Type B pancreatic cell (in vitro differentiated cells): ENCODE data around the gene FBL. TPM values are rescaled to one million over a fixed set of nuclear protein-coding genes. Genes with fewer than 3 reads are reported as not detected.
A peak's percentile ranks its signal among the peaks of the same experiment; 100 is the strongest.

Experiments
- DNase-seq: peaks from one replicate; pipeline ENCODE4 v3.0.0; 2021; ENCODE audit warnings: mixed read lengths; ENCODE audit not compliant: unreplicated experiment; ENCODE audit errors: extremely low spot score
- H3K27ac Mint-ChIP-seq: 2 replicates; pipeline ENCODE4 v1.8.0; 2021; ENCODE audit warnings: mild to moderate bottlenecking, mixed read lengths
- H3K27me3 Mint-ChIP-seq: 2 replicates; pipeline ENCODE4 v1.8.0; 2021; ENCODE audit warnings: mixed read lengths
- H3K36me3 Mint-ChIP-seq: 2 replicates; pipeline ENCODE4 v1.8.0; 2021; ENCODE audit warnings: mixed read lengths
- H3K4me1 Mint-ChIP-seq: one replicate; pipeline ENCODE4 v1.8.0; 2021; ENCODE audit warnings: mixed read lengths; ENCODE audit not compliant: unreplicated experiment
- H3K4me3 Mint-ChIP-seq: 2 replicates; pipeline ENCODE4 v1.8.0; 2021; ENCODE audit warnings: mild to moderate bottlenecking, mixed read lengths
- H3K9me3 Mint-ChIP-seq: 2 replicates; pipeline ENCODE4 v1.8.0; 2021; ENCODE audit warnings: mixed read lengths
- total RNA-seq: library from RNA; stranded (reverse); gene quantifications from 2 replicates; pipeline ENCODE4 v1.2.1, GENCODE V29; 2021; ENCODE audit warnings: low replicate concordance
- TF ChIP-seq, protein P1 (sequence below): fragments of 200-600 bp; sonication (generic); conservative IDR thresholded peaks from 2 replicates; pipeline ENCODE4 v1.5.0; 2021; ENCODE audit warnings: antibody characterized with exemption, mild to moderate bottlenecking

Gene FBL
- total RNA-seq, 1 donor from 2014 or later: 356 TPM

DNA sequence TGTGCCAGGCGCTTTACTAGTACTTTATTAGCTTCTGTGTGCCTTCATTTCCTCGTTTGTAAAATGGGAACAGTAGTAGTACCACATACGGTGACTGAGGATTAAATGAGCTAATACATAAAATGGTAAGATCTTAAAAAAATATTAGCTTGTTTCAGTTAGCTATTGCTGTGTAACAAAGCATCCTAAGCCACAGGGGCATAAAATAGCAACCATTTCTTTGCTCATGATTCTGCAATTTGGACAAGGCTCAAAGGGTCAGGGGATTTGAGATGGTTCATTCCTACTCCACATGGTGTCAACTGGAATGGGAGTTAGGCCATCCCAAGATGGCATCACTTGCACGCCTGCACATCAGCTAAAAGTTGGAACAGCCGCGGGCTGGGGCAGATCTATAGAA is 25.5 kb downstream of the FBL start:
- Mint-ChIP-seq H3K27me3 (no peaks in the 10 kb centered on the region), H3K4me1 (no peaks in the 10 kb centered on the region), H3K27ac (no peak overlapping the region), H3K4me3 (no peak overlapping the region), H3K36me3 (no peaks in the 10 kb centered on the region), H3K9me3 (no peaks in the 10 kb centered on the region)
- TF ChIP-seq, protein P1, sequence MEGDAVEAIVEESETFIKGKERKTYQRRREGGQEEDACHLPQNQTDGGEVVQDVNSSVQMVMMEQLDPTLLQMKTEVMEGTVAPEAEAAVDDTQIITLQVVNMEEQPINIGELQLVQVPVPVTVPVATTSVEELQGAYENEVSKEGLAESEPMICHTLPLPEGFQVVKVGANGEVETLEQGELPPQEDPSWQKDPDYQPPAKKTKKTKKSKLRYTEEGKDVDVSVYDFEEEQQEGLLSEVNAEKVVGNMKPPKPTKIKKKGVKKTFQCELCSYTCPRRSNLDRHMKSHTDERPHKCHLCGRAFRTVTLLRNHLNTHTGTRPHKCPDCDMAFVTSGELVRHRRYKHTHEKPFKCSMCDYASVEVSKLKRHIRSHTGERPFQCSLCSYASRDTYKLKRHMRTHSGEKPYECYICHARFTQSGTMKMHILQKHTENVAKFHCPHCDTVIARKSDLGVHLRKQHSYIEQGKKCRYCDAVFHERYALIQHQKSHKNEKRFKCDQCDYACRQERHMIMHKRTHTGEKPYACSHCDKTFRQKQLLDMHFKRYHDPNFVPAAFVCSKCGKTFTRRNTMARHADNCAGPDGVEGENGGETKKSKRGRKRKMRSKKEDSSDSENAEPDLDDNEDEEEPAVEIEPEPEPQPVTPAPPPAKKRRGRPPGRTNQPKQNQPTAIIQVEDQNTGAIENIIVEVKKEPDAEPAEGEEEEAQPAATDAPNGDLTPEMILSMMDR: no peak
- no peak for DNase-seq

- no peak overlapping the region for H3K4me3 Mint-ChIP-seq
- TF ChIP-seq, protein P1: no peak
These were observed 26.4 kb downstream of the FBL start for GRCh38 chr19:39819786-39820185.

DNA sequence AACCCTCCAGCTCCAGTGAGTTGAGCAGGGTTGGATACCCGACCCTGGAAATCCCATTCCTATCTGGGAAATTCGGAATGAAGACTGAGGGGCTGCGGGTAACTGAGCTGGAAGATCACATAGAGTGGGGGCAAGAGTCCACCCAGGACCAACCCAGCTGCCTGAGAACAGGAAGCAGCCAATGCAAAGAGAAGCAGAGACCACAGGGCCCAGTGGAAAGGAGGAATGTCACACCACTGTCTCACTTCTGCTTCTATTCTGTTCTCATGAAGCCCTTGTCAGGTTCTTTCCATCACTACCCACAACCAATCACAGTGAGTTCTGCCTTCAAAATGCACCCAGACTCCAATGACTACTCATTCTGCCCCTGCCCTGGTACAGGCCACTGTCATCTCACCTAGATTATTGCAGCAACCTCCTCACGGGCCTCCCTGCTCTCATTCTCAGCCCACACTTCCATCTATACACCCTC is 27.5 kb downstream of the FBL start:
- TF ChIP-seq, protein P1: no peak
- DNase-seq: peak; percentile 31
- H3K27ac Mint-ChIP-seq: no peak overlapping the region
- H3K27me3 Mint-ChIP-seq: no peaks in the 10 kb centered on the region
- H3K36me3 Mint-ChIP-seq: no peaks in the 10 kb centered on the region
- H3K9me3 Mint-ChIP-seq: no peaks in the 10 kb centered on the region
- peaks cover 3% of the 10 kb centered on the region for H3K4me1 Mint-ChIP-seq
- H3K4me3 Mint-ChIP-seq: no peak overlapping the region

More at GRCh38 chr19:39819786-39820185, 26.4 kb downstream of the FBL start:
- no peak for DNase-seq
- no peaks in the 10 kb centered on the region for H3K27me3 Mint-ChIP-seq
- no peaks in the 10 kb centered on the region for H3K4me1 Mint-ChIP-seq
- H3K9me3 Mint-ChIP-seq: no peaks in the 10 kb centered on the region
- H3K36me3 Mint-ChIP-seq: no peaks in the 10 kb centered on the region
- H3K27ac Mint-ChIP-seq: no peak overlapping the region

DNA sequence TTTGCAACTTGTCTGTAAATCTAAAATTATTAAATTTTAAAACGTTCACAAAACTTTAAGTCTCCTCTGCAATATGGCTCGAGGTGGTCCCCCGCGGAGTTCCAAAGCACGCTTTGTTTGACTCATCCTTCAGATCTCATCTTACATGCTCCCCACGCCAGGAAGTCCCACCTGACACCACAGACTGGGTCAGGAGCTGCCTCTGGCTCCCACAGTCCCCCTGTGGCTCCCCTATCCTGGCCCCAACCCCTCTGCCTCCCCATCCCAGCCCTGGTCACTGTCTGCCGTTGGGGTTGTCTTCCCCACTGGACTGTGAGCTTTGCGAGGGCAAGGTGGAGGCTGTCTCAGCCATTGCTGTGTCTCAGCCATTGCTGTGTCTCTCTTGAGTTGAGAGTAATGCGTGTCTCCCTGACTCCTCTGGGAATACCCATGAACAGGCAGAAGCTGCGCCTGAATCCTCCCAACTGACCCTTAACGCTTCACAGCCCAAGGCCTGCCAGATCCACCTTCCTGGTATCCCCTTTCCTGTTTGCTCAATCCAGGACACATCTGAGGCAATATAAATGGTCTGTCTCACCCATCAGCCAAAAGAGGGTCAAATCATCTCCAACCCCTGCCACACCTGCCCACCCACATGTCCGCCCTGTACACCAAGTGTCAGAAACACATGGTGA is 28.2 kb downstream of the FBL start:
- H3K27ac Mint-ChIP-seq: no peak overlapping the region
- H3K4me1 Mint-ChIP-seq: peaks cover 7% of the 10 kb centered on the region

DNA sequence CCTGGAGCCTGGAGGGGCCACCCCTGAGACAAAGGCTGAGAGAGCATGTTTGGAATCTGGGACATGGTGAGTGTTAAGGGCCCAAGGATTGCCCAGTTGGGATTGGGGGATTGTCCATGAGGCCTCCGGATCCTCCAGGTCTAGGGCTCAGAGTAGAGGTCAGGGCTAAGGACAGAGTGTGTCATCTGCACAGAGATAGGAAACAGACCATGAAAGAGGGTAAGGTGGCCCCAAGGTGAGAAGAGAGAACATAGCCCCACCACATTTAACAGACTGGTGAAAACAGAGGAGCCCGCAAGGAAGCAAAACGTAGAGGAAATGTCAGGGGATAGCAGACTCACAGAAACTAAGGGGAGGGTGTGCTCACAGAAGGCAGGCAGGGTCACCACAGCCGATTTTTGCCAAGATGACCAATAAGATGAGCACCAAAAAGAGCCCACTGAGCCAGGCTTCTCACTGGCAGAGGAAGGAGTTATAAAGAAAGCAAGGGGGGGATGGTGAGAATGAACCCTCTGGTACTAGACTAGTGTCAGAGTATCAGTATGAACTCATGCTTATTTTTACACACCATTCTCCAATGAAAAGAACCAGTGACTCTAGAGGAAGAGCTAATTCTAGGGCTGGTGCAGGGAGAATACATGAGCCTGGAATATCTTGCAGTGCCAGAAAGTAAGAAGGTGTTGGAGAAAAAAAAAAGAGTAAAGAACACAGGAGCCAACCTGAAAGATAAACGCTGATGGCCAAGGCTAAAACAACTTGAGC is 29.7 kb downstream of the FBL start:
- TF ChIP-seq, protein P1: no peak
- Mint-ChIP-seq H3K4me3 (no peak overlapping the region), H3K4me1 (peaks cover 7% of the 10 kb centered on the region), H3K36me3 (no peaks in the 10 kb centered on the region), H3K9me3 (no peaks in the 10 kb centered on the region), H3K27ac (no peak overlapping the region), H3K27me3 (no peaks in the 10 kb centered on the region)
- peak; percentile 49 for DNase-seq

More for the DNA sequence above, 28.2 kb downstream of the FBL start:
- Mint-ChIP-seq H3K27me3 (no peaks in the 10 kb centered on the region), H3K36me3 (no peaks in the 10 kb centered on the region), H3K9me3 (no peaks in the 10 kb centered on the region), H3K4me3 (no peak overlapping the region)
- TF ChIP-seq, protein P1: no peak
- DNase-seq: peak; percentile 53
